Stimulated activated CD8-positive, alpha-beta memory T cell treated with anti-CD3 and anti-CD28 coated beads, Interleukin-15, amount 100 ng/mL, for 24 hours (primary cell): Measurements from ENCODE around the gene ARRB1.

Source experiments
- DNase-seq: peaks from one replicate; pipeline ENCODE4 v3.0.0-alpha.2; 2020; ENCODE audit warnings: low read depth

ARRB1 gene

DNA sequence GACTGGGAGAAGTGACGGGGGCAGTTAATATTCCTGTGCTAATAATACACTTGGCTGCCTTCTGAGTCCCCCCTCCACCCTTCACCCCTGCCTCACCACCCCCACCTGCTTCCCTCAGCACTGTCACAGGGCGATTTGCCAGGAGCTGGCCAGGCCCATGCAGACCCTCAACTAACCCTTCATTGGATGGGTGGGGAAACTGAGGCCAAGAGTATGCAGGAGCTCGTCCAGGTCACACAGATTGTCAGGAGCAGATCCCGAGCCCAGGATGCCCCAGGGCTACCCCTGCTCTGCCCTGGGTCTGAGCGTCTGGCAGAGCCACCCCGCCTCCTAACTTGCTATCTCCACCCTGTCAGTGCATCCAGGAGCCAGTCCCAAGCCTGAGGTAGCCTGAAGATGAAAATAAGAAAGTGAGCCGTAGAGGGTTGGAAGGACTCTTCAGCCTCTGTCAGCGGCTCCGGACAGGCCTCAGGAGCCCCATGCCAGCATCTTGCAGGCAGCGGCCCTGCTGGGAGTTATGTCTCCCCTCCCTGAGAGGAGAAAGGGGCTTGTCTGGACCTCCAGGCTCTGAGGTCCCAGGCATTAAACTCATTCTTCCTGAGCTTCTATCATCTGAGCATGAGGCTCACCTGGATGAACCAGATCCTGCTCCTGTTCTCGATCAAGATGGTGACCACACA, 104.7 kb downstream of the ARRB1 start:
- no peak for DNase-seq

DNA sequence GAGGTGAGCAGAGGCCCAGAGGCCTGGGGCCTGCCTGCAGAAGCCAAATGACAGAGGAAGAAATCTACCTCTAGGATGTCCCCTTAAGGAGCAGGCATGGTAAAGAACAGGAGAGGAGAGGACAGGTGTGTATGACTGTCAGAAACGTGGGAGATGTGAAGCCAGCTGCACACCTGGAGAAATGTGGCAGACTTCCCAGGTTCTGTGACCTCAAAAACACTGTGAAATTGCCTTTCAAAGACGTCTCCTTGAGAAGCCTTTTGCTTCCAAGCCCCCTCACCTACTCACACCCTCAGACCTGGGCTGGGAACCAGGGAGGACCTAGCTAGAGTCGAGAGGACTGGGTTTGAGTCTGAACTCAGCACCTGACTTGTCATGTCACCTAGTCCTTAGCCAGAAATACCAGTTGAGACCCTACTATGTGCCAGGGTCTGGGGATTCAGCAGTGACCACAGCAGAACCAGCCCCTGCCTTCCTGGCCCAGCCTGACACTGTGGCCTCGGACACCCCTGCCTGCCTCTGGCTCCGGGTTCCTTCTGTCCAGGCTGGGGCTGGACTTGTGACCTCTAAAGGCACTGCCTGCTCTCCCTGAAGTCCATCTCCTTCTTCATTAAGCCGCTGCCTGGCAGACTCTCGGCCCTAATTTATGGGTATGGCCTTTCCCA, 105.3 kb downstream of the ARRB1 start:
- no peak for DNase-seq

DNA sequence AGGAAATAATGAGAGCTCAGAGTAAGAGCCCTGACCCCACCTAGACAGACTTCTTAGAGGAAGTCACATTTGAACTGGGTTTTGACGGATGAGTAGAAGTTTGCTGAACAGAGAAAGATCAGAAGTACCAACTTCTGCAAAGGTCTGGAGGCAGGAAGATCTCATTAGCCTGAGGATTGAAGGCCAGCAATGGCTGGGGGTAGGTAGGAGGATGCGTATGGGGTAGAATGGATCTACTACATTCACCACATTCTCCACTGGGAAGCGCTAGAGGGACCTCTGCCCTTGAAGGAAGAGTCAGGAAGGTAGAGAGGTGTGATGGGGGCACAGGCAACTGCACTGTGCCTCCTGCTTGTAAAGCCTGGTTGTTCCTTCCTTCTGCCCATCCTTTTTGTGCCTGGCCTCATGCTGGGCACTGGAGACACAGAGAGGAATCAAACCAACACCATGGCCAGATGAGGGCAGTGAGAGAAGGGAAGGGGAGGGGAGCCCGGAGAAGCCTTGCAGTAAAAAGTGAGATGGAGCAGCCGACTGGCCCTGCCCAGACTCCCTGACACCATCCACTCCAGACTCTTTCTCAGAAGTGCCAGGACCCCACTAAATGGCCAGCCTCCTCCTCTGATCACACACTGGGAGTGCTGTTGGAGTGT, 106.0 kb downstream of the ARRB1 start:
- no peak for DNase-seq

DNA sequence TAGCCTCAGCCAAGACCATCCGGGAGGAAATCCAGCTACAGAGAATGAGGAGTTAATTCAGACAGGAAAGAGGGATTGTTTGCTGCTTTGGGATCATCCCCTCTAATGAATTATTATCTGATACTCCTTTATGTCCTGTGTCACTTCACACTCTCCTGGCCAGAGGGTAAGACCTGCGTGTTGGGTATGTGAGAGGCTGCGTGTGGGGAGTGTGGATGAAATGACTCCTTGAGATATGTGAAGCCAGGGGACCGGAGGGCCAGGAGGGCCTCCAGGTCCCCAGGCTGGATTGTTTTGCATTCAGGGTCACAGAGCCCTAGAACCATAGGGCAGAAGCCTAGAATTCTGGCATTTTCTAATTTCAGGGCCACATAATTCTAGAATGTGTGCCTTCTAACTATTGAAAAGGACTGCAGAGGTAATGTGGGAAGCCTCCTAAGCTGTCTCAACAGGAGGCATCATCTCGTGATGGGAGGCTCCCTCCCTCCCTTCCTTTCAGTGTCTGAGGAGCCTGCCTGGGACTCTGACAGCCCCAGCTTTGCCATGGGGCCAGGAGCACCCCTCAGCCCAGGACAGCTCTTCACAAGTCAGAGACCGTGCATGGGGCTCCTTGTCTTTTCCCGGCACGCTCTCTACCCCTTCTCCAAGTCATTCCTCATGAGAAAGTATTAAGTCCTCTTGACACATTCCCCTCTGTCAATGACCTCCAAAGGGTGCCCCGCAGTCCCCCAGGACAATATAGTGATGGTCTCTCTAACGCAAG, 107.2 kb downstream of the ARRB1 start:
- no peak for DNase-seq

DNA sequence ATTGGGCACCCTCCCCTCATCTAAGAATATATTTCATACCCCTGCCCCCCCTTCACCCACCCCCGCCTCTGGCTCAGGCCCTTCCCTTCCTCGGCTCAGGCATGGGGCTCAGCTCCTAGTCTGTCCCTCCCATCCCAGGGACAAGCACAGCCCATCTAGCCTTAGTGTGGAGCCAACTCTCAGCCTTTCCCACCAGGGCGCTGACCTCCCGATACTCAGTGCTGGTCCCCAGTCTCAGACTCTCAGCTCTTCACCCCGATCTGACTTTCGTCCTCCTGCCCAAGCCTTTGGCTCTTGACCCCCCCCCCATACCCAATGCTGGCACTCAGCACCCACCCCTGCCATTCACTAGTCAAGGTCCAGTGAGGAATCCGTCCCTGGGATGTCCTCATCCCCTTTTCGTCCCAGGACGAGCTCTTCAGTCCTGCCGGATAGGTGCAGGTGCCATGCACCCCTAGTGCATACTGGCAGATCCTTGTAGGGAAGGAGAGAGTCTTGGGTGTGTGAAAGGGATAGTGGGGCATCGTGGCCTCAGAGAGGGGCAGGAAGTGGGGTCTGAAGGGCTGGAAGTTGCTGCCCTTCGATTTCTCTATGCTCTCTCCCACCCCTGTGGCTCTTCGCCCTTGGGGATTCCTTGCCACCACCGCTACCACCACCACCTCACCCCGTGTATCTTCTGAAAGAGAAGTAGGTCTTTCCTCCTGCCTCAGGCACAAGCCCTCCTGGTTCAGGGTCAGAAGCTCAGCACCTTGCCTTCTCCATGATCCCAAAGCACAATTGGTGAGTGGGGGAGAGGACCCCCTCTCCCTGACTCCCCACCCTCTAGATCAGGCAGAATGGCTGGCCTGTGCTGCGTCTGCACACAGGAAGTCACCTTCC, 108.5 kb downstream of the ARRB1 start:
- DNase-seq, result no peak

DNA sequence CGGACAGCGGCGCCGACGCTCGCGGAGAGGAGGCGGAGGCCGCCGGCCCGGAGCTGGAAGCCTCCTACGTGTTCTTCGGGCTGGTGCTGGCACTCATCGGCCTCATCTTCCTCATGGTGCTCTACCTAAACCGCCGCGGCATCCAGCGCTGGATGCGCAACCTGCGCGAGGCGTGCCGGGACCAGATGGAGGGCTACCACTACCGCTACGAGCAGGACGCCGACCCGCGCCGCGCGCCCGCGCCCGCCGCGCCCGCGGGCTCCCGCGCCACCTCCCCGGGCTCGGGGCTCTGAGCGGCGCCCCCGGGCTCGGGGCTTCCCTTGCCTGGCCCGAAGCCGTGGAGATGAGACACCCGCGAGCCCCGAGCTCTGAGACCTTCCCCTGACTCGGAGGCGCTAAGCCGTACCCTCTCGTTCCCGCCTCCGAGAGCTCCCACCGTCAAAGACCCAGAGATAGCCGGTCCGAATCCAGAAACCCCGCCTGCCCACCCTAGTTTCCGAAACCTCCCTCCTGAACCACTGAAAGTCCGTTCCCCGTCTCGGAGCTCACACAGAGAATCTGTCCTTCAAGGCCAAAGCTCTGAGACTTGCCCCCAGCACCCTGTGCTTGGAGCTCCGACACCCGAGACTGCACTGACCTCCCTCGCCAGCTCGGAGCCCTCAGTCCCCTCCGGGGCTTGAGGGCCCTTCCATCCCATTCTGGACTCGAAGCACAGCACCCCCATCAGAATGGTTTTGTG, 109.4 kb downstream of the ARRB1 start:
- DNase-seq, result no peak

DNA sequence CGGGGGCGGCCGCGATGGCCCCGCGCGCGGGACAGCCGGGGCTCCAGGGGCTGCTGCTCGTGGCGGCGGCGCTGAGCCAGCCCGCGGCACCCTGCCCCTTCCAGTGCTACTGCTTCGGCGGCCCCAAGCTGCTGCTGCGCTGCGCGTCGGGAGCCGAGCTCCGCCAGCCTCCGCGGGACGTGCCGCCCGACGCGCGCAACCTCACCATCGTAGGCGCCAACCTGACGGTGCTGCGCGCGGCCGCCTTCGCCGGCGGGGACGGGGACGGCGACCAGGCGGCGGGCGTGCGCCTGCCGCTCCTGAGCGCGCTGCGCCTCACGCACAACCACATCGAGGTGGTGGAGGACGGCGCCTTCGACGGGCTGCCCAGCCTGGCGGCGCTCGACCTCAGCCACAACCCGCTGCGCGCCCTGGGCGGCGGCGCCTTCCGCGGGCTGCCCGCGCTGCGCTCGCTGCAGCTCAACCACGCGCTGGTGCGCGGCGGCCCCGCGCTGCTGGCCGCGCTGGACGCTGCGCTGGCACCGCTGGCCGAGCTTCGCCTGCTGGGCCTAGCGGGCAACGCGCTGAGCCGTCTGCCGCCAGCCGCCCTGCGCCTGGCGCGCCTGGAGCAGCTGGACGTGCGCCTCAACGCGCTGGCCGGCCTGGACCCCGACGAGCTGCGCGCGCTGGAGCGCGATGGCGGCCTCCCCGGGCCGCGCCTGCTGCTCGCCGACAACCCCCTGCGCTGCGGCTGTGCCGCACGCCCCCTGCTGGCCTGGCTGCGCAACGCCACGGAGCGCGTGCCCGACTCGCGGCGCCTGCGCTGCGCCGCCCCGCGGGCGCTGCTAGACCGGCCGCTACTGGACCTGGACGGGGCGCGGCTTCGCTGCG, 110.2 kb downstream of the ARRB1 start:
- DNase-seq, result peak; percentile 87

DNA sequence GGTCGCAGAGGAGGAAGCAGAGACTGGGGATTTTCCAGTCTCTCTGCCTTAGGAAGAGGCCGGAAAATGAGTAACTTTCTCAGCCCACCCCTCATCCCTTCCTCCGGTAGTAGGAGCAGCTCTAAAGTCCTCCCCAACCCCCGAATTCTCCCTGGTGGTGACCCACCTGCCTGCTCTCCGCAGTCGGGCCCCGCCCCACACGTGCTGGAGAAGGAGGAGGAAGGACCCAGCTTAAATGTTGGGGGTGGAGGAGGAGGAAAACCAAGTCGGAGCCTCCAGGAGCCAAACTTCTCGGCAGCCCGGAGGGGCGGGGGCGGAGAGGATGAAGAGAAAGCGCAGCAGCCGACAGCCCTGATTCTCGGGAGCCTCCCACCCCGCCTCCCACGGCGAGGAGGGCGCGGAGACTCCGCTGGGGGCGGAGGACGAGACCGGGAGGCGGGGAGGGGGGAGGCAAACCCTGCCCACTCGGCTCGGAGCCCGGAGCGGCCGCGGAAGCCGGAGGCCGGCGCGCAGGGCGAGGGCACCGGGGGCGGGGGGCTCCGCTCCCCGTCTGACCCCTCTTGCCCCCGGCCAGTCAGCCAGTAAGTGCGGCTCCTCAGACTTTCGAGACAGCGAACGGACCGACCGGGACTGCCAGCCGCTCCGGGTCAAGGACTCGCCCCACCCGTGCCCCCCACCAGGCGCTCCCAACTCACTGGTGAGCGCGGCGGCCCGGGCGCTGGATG, 111.0 kb downstream of the ARRB1 start, which contains the start of gene TPBGL:
TSS of gene TPBGL (plus strand) at position 464 of the 725 bp plus-strand sequence. CDS start 276 bp downstream, outside the sequence.
- DNase-seq, result no peak

DNA sequence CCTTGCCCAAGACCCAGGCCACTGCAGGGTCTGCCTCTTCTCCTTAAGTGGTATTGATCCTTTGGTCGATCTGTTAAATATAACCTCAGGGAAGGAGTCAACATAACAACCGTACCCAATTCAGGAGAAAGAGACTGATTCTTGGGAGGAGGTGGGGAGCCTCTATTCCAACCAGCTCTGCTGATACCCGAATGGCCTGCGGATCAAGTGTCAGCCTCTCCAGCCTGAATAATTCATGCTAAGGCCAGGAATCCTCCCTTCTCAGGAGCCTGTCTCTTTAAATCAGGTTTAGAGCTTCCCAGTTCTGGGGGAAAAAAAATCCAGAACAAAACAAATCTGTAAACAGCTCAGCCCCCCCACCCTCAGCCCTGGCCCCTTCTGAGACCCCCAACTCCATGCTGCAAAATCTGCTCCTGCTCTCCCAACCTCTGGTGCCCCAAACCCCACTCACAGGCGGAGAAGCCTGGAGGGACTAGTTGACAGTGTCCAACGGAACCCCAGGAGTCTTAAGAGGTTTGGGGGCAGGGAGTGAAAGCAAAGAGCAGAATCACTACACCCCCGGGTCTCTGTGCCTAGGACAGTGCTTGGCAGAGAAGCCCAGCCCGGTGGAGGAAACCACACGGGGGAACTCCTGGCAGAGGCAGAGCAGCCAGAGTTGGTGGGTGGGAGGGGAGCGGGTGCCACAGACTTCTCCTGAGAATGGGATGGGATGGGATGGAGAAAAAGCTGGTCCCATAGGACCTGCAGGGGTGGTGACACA, 111.8 kb downstream of the ARRB1 start:
- DNase-seq, result no peak

DNA sequence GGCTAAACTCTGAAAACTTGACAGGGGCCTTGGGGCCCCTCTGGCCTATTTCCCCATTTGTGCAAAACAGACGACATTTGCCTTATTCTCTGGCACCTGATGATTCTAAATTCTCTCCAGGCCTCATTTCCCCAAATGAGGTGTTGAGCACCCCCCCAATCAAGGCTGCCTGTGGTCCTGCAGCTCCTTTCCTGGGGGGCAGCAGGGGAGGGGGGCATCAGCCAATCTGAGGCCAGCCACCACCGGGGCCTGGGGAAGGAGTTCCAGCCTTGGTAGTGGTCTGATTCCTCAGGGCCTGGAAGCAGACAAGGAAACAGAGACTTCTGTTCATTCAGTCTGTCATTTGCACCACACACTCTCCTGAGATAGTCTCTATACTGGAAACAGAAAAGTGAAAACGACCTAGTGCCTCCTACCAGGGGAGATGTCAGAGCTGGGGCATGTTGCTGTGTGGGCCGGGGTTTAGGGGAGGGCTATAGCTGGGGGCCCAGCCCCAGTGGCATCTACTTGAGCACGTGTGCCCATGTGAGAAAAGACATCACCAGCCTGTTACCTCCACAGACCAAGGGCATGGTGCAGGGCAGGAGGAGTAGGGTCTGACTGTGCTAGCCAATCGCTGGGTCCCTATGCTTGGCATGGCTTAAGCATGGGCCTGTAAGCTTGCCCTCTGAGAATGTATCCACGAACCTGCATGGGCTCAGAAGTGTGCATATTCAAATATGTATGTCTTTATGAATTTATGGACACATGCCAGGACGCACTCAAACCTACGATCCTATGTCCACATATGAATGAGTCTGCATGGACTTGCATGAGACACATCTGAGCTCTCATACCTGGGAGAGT, 112.6 kb downstream of the ARRB1 start:
- no peak for DNase-seq

DNA sequence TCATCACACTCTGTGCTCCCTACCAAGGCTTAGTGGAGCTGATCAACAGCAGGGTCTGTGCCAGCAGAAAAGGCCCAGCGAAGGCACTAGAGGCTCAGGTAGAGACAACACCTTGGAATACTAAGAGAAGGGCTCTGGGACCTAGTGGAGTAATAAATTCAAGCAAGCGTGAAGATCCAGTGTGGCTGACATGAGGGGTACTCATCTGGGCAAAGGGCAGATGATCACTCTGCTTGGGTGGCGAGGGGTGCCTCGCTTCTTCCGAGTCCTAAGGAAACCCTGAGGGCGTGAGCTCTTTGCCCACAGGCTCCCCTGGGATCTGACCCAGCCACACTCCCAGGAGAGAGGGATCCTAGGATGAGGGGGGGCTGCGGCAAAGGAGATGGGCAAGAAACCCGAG, 114.4 kb downstream of the ARRB1 start:
- DNase-seq, result no peak

DNA sequence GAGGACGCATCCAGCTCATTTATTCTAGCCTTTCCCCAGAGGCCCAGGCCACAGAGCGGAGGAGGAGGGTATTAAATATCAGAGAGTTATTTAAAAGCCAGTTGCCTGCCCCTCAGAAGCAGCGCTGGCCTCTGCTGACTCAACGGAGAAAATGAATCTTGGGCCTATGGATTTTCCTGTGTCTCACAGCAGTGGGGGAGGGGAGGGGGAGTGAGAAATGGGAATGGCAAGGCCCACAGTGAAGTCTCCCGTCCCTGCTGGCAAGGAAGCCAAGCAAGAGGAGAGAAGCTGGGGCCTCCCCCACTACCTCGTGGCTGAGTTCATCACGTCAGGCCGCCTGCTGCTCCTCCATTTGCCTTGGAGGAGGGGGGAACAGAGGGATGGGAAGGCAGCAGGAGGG, 115.4 kb downstream of the ARRB1 start:
- no peak for DNase-seq

DNA sequence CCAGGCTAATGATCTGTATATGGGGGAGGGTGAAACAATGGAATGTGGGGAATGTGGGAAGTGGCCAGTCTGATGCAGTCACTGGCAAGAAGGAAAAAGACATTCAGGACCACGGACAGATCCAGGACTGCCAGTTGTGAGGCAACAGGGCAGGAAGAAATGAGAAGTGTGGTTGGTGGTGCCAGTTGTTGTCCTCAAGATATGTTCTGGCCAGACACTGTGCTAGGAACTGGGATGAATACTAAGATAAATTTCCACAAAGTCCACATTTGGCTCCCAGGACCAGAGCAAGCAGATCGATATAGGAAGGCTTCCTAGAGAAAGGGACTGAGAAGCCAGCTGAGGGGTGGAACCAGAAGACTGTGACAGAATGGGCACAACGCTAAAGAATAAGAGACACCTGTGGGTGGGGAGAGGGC, 117.7 kb downstream of the ARRB1 start:
- DNase-seq, result no peak

DNA sequence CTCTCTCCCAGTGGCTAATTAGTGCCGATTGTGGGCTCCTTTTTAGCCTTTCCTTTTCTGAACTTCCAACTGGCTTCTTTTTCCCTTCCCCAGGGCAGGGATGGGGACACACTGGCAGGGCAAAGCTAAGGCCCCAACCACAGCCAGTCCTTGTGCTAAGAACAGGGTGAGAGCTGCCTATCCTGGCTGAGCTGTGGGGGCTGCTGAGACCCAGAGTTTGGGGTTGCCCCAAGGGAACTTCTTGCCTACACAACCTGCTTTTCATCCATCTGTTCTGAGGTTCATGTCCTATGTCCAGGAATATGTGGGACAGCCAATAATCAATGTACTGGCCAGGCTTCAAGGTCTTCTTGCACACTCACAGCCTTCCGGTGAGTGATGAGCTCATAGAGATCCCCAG, 120.8 kb downstream of the ARRB1 start:
- DNase-seq, result no peak

DNA sequence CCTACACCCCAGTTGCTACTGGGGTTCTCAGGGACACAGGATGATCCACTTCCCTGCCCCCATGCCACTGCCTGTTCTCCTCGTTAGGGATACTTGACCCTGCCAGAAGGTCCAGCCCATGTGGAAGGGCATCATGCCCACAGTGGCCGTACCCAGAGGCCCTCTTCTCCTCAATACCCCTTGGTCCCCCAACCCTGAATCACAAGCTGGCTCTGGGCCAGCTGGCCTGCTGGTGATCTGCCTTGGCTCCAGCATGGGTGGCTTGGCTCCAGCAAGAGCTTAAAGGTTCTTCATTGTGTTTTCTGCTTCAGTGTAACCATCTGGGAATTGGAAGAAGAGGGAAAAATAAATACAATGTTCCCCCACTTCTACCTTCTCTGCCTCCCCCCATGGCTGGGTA, 122.0 kb downstream of the ARRB1 start:
- no peak for DNase-seq

DNA sequence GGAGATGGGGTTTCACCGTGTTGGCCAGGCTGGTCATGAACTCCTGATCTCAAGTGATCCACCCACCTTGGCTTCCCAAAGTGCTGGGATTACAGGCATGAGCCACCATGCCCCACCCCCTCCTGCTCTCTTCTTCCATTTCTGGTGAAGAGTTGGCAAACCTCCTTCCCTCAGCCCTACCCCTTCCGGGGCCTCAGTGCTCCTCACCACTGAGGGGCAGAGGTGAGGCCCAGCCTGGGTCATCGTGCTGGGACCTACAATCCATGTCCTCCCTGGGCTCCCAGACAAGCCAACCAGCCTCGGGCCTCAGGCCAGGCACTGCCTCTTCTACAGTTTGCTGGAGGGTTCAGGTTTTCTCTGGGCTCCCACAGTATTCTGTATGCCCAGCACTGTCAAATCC, 125.7 kb downstream of the ARRB1 start:
- DNase-seq, result no peak

DNA sequence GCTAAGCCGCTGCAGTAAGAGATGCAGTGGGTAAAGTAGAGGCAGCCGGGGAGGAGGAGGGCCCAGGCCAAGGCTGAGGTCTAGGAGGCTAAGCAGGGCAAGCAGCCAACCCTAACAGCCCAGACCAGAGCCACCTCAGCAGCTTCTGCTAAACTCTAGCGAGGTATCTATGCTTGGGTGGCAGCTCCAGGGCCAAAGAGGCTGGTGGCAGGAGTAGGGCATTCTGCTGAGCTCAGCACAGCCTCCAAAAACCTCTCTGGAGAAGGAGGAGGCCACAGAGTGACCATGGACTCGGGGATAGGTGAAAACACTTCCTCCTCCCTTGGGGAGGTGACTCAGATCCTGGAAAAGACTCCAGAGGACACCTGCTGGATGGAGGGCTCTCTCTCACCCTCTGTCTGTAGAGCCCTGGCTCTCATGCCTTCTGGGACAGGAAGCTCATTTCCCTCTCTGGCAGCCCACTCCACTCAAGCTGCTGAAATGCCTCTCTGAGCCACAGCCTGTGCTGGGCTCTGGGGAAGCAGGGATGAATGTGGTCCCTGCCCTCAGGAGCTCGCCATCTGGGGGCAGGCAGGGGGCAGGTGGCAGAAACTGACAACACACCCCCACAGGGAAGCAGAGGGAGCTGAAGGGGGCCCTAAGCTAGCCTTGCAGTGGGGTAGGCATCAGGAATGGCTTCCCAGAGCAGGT, 127.4 kb downstream of the ARRB1 start:
- DNase-seq, result no peak
